Kidney epithelial cell (primary cell): ENCODE results near the gene RNF14. TPM values are rescaled to one million over a fixed set of nuclear protein-coding genes. Genes with fewer than 3 reads are reported as not detected.

ENCODE experiments used
- DNase-seq: peaks from one replicate; pipeline ENCODE4 v3.0.0-alpha.2; 2010; ENCODE audit warnings: low read depth
- H3K27me3 ChIP-seq: 2 replicates; pipeline ENCODE4 v1.6.0; 2011; ENCODE audit warnings: low read length; ENCODE audit not compliant: control insufficient read depth, insufficient read depth
- H3K36me3 ChIP-seq: 2 replicates; pipeline ENCODE4 v1.5.1; 2011; ENCODE audit warnings: low read length; ENCODE audit not compliant: control insufficient read depth, insufficient read depth
- H3K4me3 ChIP-seq: 2 replicates; pipeline ENCODE4 v1.5.1; 2011; ENCODE audit warnings: low read depth, mild to moderate bottlenecking, control low read depth, low read length
- total RNA-seq: library from RNA; depleted of rRNA; stranded (reverse); fragments of >200 nt; gene quantifications from 2 replicates; pipeline ENCODE4 v1.2.3, GENCODE V29; 2015
- TF ChIP-seq, protein P1 (sequence below): IDR thresholded peaks from 2 replicates; pipeline ENCODE4 v1.5.1; 2011; ENCODE audit warnings: mild to moderate bottlenecking, moderate library complexity, low read length, control low read depth, inconsistent platforms; ENCODE audit not compliant: insufficient read depth, poor library complexity, severe bottlenecking

RNF14 gene
- total RNA-seq, 1 donor from 2014 or later, result 95.9 TPM

DNA sequence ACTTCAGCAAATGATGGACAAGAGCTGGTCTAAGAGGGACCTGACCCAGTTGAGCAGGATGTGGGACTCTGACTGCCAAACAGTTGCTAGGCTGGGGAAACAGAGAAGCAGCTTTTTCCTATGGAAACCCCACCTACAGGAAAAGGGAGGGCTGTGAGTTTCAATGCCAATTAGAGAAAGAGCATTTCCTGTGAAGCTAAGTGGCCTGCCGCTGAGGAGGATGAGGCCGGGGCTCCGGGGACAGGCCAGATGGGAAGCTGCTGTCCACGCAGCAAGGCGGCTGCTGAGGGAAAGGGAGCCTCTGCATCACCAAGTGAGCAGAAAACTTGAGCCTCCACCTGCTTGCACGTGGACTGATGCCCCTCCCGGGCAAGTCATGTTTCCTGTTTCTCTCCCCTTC lies 10.8 kb upstream of the RNF14 start, which contains the start of gene PCDH12:
Gene PCDH12, minus strand, starts transcription at position 90 of the 400 bp plus-strand sequence. CDS start 351 bp downstream, outside the sequence.
- TF ChIP-seq, protein P1, sequence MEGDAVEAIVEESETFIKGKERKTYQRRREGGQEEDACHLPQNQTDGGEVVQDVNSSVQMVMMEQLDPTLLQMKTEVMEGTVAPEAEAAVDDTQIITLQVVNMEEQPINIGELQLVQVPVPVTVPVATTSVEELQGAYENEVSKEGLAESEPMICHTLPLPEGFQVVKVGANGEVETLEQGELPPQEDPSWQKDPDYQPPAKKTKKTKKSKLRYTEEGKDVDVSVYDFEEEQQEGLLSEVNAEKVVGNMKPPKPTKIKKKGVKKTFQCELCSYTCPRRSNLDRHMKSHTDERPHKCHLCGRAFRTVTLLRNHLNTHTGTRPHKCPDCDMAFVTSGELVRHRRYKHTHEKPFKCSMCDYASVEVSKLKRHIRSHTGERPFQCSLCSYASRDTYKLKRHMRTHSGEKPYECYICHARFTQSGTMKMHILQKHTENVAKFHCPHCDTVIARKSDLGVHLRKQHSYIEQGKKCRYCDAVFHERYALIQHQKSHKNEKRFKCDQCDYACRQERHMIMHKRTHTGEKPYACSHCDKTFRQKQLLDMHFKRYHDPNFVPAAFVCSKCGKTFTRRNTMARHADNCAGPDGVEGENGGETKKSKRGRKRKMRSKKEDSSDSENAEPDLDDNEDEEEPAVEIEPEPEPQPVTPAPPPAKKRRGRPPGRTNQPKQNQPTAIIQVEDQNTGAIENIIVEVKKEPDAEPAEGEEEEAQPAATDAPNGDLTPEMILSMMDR, result no peak
- DNase-seq, result no peak
- Histone ChIP-seq H3K4me3 (no peak within 1 kb of the TSS), H3K36me3 (no peaks in the 10 kb centered on the region), H3K27me3 (no peaks in the 10 kb centered on the region)

DNA sequence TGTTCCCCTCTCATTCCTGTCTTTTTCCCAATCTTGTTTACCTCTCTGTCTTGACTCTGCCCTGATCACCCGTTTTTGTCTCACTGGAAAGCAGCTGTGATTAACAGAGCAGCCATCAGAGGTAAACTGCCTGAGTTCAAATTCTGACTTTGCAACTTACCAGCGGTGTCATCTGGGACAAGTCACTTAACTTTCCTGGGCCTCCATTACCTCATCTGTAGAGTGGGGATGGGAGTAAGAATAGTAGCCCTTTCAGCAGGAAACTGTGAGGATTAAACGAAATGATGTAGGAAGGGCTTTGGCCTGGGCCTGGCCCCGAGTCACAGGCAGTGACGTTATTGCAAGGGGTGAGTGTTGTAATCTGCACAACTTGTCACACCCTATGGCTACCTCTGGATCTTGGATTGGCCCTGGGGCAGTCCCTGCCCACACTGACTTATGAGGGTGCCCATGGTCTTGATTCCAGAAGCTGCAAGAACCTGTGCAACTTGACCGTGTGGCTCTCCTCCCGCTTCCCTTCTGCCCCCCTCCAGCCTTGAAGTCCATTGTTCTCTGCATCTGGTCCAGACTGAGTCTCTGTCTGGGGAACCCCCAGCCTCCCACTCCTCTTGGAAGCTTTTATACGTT lies 10.2 kb upstream of the RNF14 start:
- no peak for DNase-seq
- no peaks in the 10 kb centered on the region for H3K36me3 ChIP-seq
- TF ChIP-seq, protein P1, result no peak
- H3K4me3 ChIP-seq, result no peak overlapping the region
- no peaks in the 10 kb centered on the region for H3K27me3 ChIP-seq

DNA sequence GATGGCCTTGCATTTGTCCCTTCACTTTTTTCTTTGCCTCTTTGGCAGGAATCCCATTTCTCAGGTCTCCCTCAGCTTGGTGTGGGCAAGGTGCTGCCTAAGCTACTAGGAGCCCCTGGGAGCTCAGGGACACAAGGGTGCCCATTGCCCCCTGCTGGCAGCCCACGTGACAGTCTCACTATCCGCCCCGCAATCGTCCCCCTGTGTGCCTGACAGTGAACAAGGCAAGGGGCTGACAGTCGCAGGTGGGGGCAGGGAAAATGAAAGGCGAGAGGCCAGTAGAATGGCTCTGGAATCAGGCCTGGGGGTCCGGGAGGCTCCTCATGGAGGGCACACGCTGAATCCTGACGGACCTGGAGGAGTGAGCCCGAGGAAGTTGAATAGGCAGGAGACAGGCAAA lies 8.9 kb upstream of the RNF14 start:
- no peak for DNase-seq
- Histone ChIP-seq H3K4me3 (no peak overlapping the region), H3K27me3 (no peaks in the 10 kb centered on the region), H3K36me3 (no peaks in the 10 kb centered on the region)
- TF ChIP-seq, protein P1, result peak; percentile 48

DNA sequence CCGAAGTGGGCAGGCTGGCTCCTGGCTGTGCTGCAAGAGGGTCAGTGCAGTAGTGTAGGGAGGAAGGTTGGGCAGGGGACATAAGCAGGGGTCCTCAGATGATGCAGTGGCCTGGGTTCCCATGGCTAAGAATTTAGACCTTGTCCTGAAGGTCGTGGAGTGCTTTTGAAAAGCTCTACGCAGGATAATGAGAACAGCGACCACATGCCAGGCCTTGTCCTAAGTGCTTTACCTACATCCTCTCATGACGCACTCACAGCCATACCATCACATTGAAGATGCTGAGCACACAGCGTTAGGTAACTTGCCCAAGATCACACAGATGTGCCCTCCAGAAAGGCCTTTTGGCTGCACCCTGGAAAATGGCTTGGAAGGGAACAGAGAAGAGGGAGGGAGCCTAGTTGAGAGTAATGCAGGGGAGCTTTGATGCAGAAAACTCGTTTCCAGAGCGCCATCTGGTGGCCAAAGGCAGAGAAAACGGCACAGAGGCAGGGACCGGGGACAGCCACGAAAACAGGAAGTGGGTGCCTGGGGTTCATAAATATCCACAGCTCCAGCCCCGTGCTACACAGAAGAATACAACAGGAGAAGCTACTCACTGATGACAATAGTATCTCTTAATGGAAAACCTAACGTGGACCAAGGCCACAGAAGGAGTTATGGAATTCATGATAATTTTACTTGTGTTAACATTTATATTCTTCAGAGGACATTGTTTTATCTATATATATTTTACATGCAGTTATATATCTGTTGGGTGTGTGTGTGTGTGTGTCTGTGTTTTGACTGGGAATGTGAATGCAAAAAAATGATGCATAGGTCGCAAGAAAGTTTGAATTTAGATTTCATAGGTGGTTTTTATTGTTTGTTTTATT lies 8.2 kb upstream of the RNF14 start:
- no peak overlapping the region for H3K4me3 ChIP-seq
- TF ChIP-seq, protein P1, result peak; percentile 90
- DNase-seq, result peak; percentile 34
- H3K36me3 ChIP-seq, result no peaks in the 10 kb centered on the region
- H3K27me3 ChIP-seq, result no peaks in the 10 kb centered on the region

DNA sequence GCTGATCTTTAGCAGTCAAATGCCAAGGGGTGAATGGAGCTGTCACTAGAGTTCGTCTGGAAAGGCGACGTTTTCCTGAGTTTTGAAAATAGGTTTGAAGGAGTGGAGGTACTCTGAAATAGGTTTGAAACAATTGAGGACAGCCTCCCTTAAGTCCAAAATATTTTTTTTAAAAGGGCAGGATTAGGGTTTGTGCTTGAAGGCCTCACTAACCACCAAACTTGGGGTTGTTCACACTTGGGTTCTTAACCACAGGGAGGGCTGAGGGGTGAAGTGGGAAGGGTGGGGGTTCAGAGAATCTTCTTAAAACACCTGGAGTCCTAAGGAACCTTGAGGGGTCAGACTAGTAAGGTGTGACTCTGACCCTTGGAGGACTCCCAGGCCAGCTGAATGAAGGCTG lies 7.4 kb upstream of the RNF14 start:
- Histone ChIP-seq H3K36me3 (no peaks in the 10 kb centered on the region), H3K27me3 (no peaks in the 10 kb centered on the region), H3K4me3 (no peak overlapping the region)
- TF ChIP-seq, protein P1, result no peak
- DNase-seq, result no peak
